Measurements from ENCODE around the gene NOVA1.

Gene NOVA1

DNA sequence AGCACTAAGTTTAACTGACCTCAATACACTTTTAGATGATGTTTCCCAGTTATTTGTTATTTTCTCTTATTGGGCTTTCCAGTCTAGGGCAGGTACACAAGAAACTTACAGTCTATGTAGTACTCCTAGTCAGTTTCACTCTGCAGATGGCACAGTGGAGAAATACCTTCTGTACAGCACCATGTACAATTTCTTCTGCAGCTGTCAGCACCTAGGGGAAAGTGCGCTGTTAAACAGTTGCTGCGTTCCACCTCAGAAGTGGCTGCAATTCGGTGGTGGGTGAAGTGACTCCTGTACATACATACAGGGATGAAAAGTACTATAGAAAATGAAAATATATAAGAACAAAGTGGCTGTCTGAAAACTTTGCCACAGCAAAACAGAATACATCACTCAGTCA is 48.3 kb downstream of the NOVA1 start:
- H3K4me1 ChIP-seq (ENCODE audit: insufficient read depth, low read length) = no peaks in the 10 kb centered on the region
- no peak overlapping the region for H3K4me3 ChIP-seq (ENCODE audit: low read length)
- no peaks in the 10 kb centered on the region for H3K27me3 ChIP-seq (ENCODE audit: insufficient read depth, low read length)
- H3K9me3 ChIP-seq (ENCODE audit: low read length) = no peaks in the 10 kb centered on the region
- no peak overlapping the region for H2AFZ ChIP-seq (ENCODE audit: low read depth, low read length)
- H3K36me3 ChIP-seq (ENCODE audit: insufficient read depth, low read length) = peaks cover 2% of the 10 kb centered on the region

DNA sequence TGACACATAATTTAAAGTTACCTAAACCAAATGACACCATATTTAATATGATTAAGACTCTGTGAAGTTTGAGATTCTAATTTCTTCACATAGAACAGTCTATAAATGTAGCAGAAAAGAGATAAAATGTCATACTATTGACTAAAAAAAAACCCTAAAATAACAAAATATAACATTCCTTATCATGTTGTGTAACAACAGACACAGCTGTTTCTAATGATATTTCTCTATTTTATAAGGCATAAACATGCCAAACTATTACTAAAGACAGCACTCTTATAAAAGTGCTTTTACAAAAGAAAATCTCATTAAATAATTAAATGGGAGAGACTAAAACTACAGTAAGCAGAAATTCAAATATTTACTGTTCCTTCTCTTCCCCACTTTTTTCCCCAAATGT is 49.4 kb downstream of the NOVA1 start:
- peaks cover 2% of the 10 kb centered on the region for H3K36me3 ChIP-seq (ENCODE audit: insufficient read depth, low read length)
- H3K4me1 ChIP-seq (ENCODE audit: insufficient read depth, low read length) = no peaks in the 10 kb centered on the region
- no peaks in the 10 kb centered on the region for H3K9me3 ChIP-seq (ENCODE audit: low read length)
- H3K27me3 ChIP-seq (ENCODE audit: insufficient read depth, low read length) = no peaks in the 10 kb centered on the region
- H2AFZ ChIP-seq (ENCODE audit: low read depth, low read length) = no peak overlapping the region
- no peak overlapping the region for H3K4me3 ChIP-seq (ENCODE audit: low read length)

DNA sequence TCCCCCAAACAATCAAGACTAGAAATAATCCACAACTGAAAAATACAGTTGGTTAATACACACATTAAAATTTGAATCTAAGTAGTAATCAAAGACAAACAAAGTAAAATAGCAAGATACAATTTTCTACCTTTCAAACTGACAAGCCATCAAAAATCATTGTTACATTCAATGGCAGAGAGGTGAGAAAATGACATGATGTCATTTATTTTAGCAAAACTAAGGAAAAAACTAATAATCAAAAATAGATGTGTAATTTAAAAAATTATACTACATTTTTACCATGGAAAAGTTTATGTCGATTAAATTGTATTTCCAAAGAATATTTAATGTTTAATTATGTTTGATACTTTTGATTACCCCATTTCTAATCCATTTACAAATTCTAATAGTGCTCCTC is 59.7 kb downstream of the NOVA1 start:
- Histone ChIP-seq H3K36me3 (ENCODE audit: insufficient read depth, low read length) (peaks cover 2% of the 10 kb centered on the region), H2AFZ (ENCODE audit: low read depth, low read length) (no peak overlapping the region), H3K27me3 (ENCODE audit: insufficient read depth, low read length) (no peaks in the 10 kb centered on the region), H3K4me1 (ENCODE audit: insufficient read depth, low read length) (no peaks in the 10 kb centered on the region), H3K9me3 (ENCODE audit: low read length) (peaks cover 5% of the 10 kb centered on the region), H3K4me3 (ENCODE audit: low read length) (no peak overlapping the region)

DNA sequence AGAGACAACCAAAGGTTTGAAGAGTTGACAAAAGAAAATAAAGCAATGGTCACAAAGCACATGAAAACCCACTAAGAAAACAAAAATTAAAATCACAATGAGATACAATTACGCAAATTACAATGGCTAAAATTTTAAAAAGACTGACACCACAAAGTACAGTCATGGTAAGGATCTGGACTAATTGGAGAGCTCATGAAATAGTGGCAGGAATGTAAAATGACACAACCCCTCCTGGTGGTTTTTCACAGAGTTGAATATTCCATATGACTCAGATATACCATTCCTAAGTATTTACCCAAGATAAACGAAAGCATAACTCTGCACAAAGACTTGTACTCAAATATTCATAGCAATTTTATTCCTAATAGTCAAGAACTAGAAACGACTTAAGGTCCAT is 65.9 kb downstream of the NOVA1 start:
- Histone ChIP-seq H3K9me3 (ENCODE audit: low read length) (peaks cover 6% of the 10 kb centered on the region), H3K4me3 (ENCODE audit: low read length) (no peak overlapping the region), H3K4me1 (ENCODE audit: insufficient read depth, low read length) (no peaks in the 10 kb centered on the region), H3K36me3 (ENCODE audit: insufficient read depth, low read length) (peaks cover 9% of the 10 kb centered on the region), H3K27me3 (ENCODE audit: insufficient read depth, low read length) (no peaks in the 10 kb centered on the region), H2AFZ (ENCODE audit: low read depth, low read length) (no peak overlapping the region)

DNA sequence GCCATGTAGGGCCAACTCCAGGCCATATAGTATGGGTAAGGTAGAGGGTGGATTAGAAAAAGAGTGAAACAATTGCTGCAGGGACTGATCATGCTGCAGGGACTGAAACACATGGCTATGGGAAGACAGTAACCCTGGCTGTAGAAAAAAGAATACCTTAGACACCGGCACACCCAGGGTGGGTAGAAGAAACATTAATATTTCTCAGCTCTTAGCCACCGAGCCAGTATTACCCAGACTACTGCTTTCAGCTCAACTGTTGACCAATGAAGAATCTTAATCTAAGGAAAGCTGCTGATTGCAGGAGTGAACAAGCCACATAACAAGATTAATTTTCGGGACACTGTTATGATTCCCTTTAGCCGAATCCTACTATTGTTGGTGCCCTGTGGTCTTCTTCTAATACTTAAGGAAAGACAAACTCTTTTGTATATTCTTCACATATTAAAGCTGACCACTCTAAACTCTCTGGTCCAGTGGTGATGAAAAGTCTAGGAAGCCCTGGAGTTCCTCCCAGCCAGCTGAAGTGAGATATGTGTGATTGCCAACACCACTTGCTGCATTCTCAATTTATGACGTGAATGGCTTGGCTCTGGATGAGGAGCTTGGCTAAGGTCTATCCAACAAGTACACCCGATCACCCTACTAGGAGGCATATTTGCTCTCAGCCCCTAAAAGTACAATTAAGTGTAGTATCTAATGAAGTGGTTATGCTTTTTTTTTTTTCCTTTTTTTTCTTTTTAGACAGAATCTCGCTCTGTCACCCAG is 69.2 kb downstream of the NOVA1 start:
- Histone ChIP-seq H3K4me1 (ENCODE audit: insufficient read depth, low read length) (peaks cover 2% of the 10 kb centered on the region), H3K9me3 (ENCODE audit: low read length) (peaks cover 6% of the 10 kb centered on the region), H3K27me3 (ENCODE audit: insufficient read depth, low read length) (no peaks in the 10 kb centered on the region), H2AFZ (ENCODE audit: low read depth, low read length) (no peak overlapping the region), H3K36me3 (ENCODE audit: insufficient read depth, low read length) (peaks cover 11% of the 10 kb centered on the region), H3K4me3 (ENCODE audit: low read length) (no peak overlapping the region)

DNA sequence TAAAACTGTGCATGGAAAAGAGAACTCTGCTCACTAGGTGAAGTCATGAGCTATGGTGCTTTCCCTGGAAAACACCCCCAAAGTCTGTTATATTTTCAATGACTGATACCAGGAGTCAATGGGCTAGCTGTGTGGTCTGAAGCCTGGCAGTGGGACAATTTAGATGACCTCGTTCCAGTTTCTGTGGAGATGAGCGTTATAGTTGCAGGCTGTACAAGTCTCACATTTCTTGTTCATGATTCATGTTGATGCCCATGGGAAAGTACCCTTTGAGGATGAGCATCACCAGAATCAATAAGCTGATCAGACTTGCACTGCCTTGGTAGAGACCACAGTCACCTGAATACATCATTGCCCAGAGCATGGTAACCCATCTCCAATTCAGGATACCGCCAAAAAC is 70.7 kb downstream of the NOVA1 start:
- H3K4me3 ChIP-seq (ENCODE audit: low read length) = no peak overlapping the region
- peaks cover 6% of the 10 kb centered on the region for H3K9me3 ChIP-seq (ENCODE audit: low read length)
- H3K4me1 ChIP-seq (ENCODE audit: insufficient read depth, low read length) = peaks cover 2% of the 10 kb centered on the region
- H3K36me3 ChIP-seq (ENCODE audit: insufficient read depth, low read length) = peaks cover 13% of the 10 kb centered on the region
- H2AFZ ChIP-seq (ENCODE audit: low read depth, low read length) = no peak overlapping the region
- no peaks in the 10 kb centered on the region for H3K27me3 ChIP-seq (ENCODE audit: insufficient read depth, low read length)

DNA sequence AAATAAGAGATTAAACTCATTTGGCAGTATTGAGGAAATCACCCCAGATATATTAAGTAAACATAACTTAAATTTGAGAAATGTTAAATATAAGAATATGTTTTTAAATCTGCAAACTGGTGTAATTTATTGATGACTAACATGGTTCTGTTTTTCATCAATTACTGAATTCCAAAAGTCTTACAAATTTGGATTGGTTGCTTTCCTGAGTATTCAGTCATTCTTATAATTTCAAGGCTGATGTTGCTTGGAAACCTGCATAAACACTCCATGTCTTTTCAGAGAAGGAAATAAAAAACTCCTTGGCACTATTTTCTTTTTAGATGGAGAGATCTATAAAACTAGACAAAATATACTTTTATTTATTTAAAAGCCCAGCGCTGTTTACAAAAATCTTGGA is 71.7 kb downstream of the NOVA1 start:
- H3K4me1 ChIP-seq (ENCODE audit: insufficient read depth, low read length) = peaks cover 2% of the 10 kb centered on the region
- no peak overlapping the region for H2AFZ ChIP-seq (ENCODE audit: low read depth, low read length)

DNA sequence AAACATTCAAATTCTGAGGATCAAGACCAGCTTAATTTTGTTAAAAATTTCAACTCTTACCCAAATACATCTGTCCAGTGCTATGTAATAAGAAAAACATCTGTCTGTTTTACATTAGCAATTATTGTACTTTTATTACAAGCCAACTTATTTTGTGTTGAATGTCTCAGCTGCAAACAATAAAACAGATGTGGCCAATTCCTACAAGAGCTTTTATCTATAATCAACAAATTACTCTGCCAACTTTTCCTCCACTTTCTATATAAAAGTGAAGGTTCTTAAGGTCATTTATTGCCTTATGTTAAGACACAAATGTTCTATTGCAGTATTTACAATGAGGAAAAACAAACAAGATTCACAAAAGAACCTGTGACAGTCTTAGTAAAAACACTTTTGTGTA is 72.7 kb downstream of the NOVA1 start:
- peaks cover 6% of the 10 kb centered on the region for H3K9me3 ChIP-seq (ENCODE audit: low read length)
- H2AFZ ChIP-seq (ENCODE audit: low read depth, low read length) = no peak overlapping the region
- no peaks in the 10 kb centered on the region for H3K27me3 ChIP-seq (ENCODE audit: insufficient read depth, low read length)
- H3K36me3 ChIP-seq (ENCODE audit: insufficient read depth, low read length) = peaks cover 10% of the 10 kb centered on the region
- H3K4me1 ChIP-seq (ENCODE audit: insufficient read depth, low read length) = peaks cover 2% of the 10 kb centered on the region
- no peak overlapping the region for H3K4me3 ChIP-seq (ENCODE audit: low read length)

More for the DNA sequence above, 71.7 kb downstream of the NOVA1 start:
- Histone ChIP-seq H3K27me3 (ENCODE audit: insufficient read depth, low read length) (no peaks in the 10 kb centered on the region), H3K9me3 (ENCODE audit: low read length) (peaks cover 6% of the 10 kb centered on the region), H3K4me3 (ENCODE audit: low read length) (no peak overlapping the region), H3K36me3 (ENCODE audit: insufficient read depth, low read length) (peaks cover 13% of the 10 kb centered on the region)

DNA sequence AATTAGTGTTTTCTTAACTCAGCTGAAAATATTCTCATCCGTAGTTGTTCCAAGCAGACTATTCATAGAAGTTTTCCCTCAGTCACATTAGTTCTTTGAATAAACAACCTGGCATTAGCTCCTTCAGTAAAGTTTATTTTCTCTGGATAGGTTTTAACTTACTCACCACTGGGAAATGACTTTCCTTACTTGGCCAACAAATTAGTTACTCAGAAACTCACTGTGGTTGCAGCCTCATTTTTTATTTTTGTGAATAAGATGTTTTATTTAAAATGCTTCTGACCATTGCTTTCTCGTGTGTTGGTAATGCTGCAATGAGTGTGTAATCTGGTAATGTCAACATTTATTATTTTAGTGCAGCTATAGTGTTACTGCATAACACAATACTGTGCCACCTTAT is 74.9 kb downstream of the NOVA1 start:
- peaks cover 4% of the 10 kb centered on the region for H3K9me3 ChIP-seq (ENCODE audit: low read length)
- H3K4me1 ChIP-seq (ENCODE audit: insufficient read depth, low read length) = peaks cover 2% of the 10 kb centered on the region
- H3K36me3 ChIP-seq (ENCODE audit: insufficient read depth, low read length) = peaks cover 4% of the 10 kb centered on the region
- H3K4me3 ChIP-seq (ENCODE audit: low read length) = no peak overlapping the region
- H3K27me3 ChIP-seq (ENCODE audit: insufficient read depth, low read length) = no peaks in the 10 kb centered on the region
- no peak overlapping the region for H2AFZ ChIP-seq (ENCODE audit: low read depth, low read length)

DNA sequence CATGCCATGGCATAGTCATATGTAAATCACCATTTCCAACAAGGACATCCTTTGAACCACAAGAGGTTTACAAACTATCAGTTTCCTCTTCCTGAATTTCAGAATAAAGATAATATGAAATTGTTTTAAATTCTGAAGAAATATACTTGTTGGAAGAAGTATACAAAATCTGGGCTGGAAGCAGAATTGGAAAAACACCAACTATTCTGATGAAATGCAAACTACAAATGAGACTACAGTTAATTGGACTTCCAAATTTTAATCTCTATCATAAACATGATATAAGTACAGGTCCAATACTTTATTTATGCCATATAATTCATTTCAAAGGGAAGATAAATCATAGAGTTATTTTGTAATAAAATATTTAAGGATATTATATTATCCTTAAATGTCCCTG is 80.1 kb downstream of the NOVA1 start:
- H3K36me3 ChIP-seq (ENCODE audit: insufficient read depth, low read length) = no peaks in the 10 kb centered on the region
- H3K4me3 ChIP-seq (ENCODE audit: low read length) = no peak overlapping the region
- no peak overlapping the region for H2AFZ ChIP-seq (ENCODE audit: low read depth, low read length)
- H3K4me1 ChIP-seq (ENCODE audit: insufficient read depth, low read length) = no peaks in the 10 kb centered on the region
- no peaks in the 10 kb centered on the region for H3K9me3 ChIP-seq (ENCODE audit: low read length)
- no peaks in the 10 kb centered on the region for H3K27me3 ChIP-seq (ENCODE audit: insufficient read depth, low read length)

DNA sequence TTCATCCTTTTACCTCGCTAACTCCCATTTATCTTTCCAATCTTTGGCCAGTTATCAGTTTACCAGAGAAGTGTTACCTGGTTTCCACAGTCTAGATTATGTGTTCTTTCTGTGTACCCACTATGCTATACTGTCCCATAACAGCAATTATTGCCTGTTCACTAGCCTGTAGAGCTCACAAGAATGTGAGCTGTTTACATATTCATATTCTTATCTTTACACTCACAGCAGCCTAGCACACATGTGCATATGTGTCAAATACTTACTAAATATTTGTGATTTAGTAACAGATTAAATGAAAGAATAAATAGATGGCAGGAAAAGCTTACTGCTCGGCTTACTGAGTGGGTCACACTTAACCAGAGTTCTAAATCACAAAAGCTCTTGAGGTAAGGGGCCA is 97.8 kb downstream of the NOVA1 start:
- no peaks in the 10 kb centered on the region for H3K9me3 ChIP-seq (ENCODE audit: low read length)
- no peak overlapping the region for H3K4me3 ChIP-seq (ENCODE audit: low read length)
- H2AFZ ChIP-seq (ENCODE audit: low read depth, low read length) = no peak overlapping the region
- H3K4me1 ChIP-seq (ENCODE audit: insufficient read depth, low read length) = no peaks in the 10 kb centered on the region
- no peaks in the 10 kb centered on the region for H3K27me3 ChIP-seq (ENCODE audit: insufficient read depth, low read length)
- no peaks in the 10 kb centered on the region for H3K36me3 ChIP-seq (ENCODE audit: insufficient read depth, low read length)

DNA sequence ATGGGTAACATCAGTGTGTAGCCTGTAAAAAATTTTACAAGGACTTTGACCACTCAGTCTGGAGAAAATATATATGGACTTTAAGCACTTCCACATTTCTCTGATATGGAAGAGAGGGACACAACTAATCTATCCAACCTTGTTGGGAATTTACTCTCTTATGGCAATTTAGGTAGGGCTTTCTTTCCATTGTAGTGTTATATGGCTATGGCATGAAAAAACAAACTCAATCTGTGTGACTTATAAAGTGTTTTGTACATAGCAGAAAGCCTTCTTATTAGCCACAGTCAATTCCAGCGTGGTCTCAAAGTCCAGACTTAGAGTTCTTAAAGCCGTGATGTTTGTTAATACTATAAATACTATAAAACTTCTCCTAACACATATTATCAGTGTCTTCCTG is 98.3 kb downstream of the NOVA1 start:
- Histone ChIP-seq H3K27me3 (ENCODE audit: insufficient read depth, low read length) (no peaks in the 10 kb centered on the region), H3K9me3 (ENCODE audit: low read length) (no peaks in the 10 kb centered on the region), H2AFZ (ENCODE audit: low read depth, low read length) (no peak overlapping the region), H3K4me1 (ENCODE audit: insufficient read depth, low read length) (no peaks in the 10 kb centered on the region), H3K4me3 (ENCODE audit: low read length) (no peak overlapping the region), H3K36me3 (ENCODE audit: insufficient read depth, low read length) (no peaks in the 10 kb centered on the region)

DNA sequence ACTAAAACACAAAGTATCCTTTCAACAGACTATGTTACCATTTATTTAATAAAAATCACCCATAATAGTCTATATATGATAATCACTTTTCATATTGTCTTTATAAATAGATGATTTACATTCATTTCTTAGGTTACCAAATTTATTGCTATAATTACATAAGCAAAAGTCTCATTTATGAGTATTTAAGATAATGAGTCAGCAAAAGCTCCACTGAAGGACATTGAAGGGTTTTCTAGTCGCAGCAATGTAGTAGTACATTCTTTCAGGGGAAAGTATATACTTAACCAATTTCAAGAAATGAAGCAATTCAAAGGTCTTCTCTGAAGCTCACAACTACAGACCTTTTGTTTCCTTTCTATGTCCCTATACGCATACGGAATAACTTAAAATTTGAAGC is 110.9 kb downstream of the NOVA1 start:
- Histone ChIP-seq H3K9me3 (ENCODE audit: low read length) (no peaks in the 10 kb centered on the region), H3K27me3 (ENCODE audit: insufficient read depth, low read length) (no peaks in the 10 kb centered on the region), H3K36me3 (ENCODE audit: insufficient read depth, low read length) (peaks cover 4% of the 10 kb centered on the region), H3K4me3 (ENCODE audit: low read length) (no peak overlapping the region), H2AFZ (ENCODE audit: low read depth, low read length) (no peak overlapping the region), H3K4me1 (ENCODE audit: insufficient read depth, low read length) (no peaks in the 10 kb centered on the region)

DNA sequence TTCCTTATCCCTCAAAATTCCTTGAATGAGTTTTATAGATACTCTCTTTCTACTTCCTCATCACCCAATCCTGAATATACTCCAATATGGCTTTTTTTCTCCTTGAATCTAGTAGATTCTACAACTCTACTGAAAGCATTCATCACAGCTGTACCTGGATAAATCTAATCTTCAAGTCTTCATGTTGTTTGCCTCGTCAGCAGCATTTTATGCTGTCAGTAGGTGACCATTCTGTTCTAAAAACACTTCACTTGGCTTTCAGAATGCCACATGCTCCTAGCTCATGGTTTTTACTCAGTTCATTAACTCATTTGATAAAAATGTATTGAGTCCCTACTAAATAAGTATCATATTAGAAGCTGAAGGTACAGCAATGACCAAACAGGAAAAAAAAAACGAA is 113.3 kb downstream of the NOVA1 start:
- Histone ChIP-seq H3K4me3 (ENCODE audit: low read length) (no peak overlapping the region), H3K9me3 (ENCODE audit: low read length) (no peaks in the 10 kb centered on the region), H2AFZ (ENCODE audit: low read depth, low read length) (no peak overlapping the region), H3K27me3 (ENCODE audit: insufficient read depth, low read length) (no peaks in the 10 kb centered on the region), H3K36me3 (ENCODE audit: insufficient read depth, low read length) (peaks cover 4% of the 10 kb centered on the region), H3K4me1 (ENCODE audit: insufficient read depth, low read length) (no peaks in the 10 kb centered on the region)

Measured in neuron (in vitro differentiated cells).